ENCODE measurements around the gene NFIL3. TPM values are rescaled to one million over a fixed set of nuclear protein-coding genes. Genes with fewer than 3 reads are reported as not detected.
"Not testable (repeated sequence)": the region's sequence is repeated elsewhere in the genome, so short reads cannot be mapped to it uniquely, and the experiment has no call there.

NFIL3 gene
- total RNA-seq, 4 donors from 2014 or later, result 15.8 to 26.4 (median 22.2) TPM

- no peaks in the 10 kb centered on the region for H3K36me3 ChIP-seq
- TF ChIP-seq POLR2AphosphoS5 (IDR thresholded peaks at IDR 0.05) (no peak), POLR2A (IDR thresholded peaks at IDR 0.05) (no peak), EP300 (IDR thresholded peaks at IDR 0.05; ENCODE audit: low read depth) (no peak)
- TF ChIP-seq, protein P1, sequence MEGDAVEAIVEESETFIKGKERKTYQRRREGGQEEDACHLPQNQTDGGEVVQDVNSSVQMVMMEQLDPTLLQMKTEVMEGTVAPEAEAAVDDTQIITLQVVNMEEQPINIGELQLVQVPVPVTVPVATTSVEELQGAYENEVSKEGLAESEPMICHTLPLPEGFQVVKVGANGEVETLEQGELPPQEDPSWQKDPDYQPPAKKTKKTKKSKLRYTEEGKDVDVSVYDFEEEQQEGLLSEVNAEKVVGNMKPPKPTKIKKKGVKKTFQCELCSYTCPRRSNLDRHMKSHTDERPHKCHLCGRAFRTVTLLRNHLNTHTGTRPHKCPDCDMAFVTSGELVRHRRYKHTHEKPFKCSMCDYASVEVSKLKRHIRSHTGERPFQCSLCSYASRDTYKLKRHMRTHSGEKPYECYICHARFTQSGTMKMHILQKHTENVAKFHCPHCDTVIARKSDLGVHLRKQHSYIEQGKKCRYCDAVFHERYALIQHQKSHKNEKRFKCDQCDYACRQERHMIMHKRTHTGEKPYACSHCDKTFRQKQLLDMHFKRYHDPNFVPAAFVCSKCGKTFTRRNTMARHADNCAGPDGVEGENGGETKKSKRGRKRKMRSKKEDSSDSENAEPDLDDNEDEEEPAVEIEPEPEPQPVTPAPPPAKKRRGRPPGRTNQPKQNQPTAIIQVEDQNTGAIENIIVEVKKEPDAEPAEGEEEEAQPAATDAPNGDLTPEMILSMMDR (IDR thresholded peaks at IDR 0.05), result no peak
- DNase-seq, result no peak
- H3K4me1 ChIP-seq, result no peaks in the 10 kb centered on the region
- WGBS, 2 donors (ENCODE audit: low coverage in 1 of 2), result 54 to 58% methylated on average over 3 of the region's 3 CpGs
- H3K4me3 ChIP-seq, result no peak overlapping the region
- intact Hi-C loops (cut with DNase I; ENCODE audit: low total_unique reads) (no loop called here), in situ Hi-C loops (cut with MboI; ENCODE audit: low pct_ligation_motif_present in 1 of 4, low pct_unique_long_range_greater_than_20kb in 1 of 4, low sequenced_read_pairs in 3 of 4) (no loop called here)
- H3K27me3 ChIP-seq, result no peaks in the 10 kb centered on the region
- no peak overlapping the region for H3K27ac ChIP-seq
- no peaks in the 10 kb centered on the region for H3K9me3 ChIP-seq
Observed at GRCh38 chr9:91374939-91375338, 48.7 kb downstream of the NFIL3 start.

- Histone ChIP-seq H3K27me3 (no peaks in the 10 kb centered on the region), H3K4me1 (no peaks in the 10 kb centered on the region), H3K9me3 (no peaks in the 10 kb centered on the region), H3K4me3 (no peak overlapping the region), H3K36me3 (no peaks in the 10 kb centered on the region), H3K27ac (no peak overlapping the region)
- DNase-seq, result no peak
- in situ Hi-C loops (cut with MboI; ENCODE audit: low pct_ligation_motif_present in 1 of 4, low pct_unique_long_range_greater_than_20kb in 1 of 4, low sequenced_read_pairs in 3 of 4) (no loop called here), intact Hi-C loops (cut with DNase I; ENCODE audit: low total_unique reads) (no loop called here)
- WGBS, 2 donors (ENCODE audit: low coverage in 1 of 2), result 45 to 81% methylated on average over 1 of the region's 1 CpG
- TF ChIP-seq EP300 (IDR thresholded peaks at IDR 0.05; ENCODE audit: low read depth) (no peak), POLR2A (IDR thresholded peaks at IDR 0.05) (no peak), POLR2AphosphoS5 (IDR thresholded peaks at IDR 0.05) (no peak)
- TF ChIP-seq, protein P1 (IDR thresholded peaks at IDR 0.05), result no peak
Observed at GRCh38 chr9:91371894-91372293, 51.7 kb downstream of the NFIL3 start.

- 82 to 92% methylated on average over 2 to 3 of the region's 3 CpGs for whole genome bisulfite sequencing, 2 donors (ENCODE audit: low coverage in 1 of 2)
- H3K9me3 ChIP-seq; DNase-seq; H3K36me3 ChIP-seq; in situ Hi-C loops (cut with MboI; ENCODE audit: low pct_ligation_motif_present in 1 of 4, low pct_unique_long_range_greater_than_20kb in 1 of 4, low sequenced_read_pairs in 3 of 4); intact Hi-C loops (cut with DNase I; ENCODE audit: low total_unique reads); H3K27ac ChIP-seq; H3K27me3 ChIP-seq; H3K4me1 ChIP-seq; H3K4me3 ChIP-seq: not testable (repeated sequence)
Observed at GRCh38 chr9:91370006-91370405, 53.6 kb downstream of the NFIL3 start.

DNA sequence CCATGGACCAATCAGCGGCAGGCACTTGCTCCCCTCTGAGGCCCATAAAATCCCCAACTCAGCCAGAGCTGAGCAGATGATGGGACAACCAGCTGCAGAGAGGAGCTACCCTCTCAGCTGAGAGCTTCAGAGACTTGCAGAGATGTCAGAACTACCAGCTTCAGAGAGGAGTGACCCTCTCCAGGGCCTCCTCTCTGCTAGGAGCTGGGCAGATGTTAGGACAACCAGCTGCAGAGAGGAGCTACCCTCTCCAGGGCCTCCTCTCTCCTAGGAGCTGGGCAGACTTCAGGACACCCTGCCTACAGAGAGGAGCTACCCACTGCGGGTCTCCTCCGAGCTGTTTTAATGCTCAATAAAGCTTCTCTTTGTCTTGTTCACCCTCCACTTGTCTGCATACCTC, 58.9 kb downstream of the NFIL3 start:
- no peaks in the 10 kb centered on the region for H3K36me3 ChIP-seq
- DNase-seq, result no peak
- no peak overlapping the region for H3K27ac ChIP-seq
- peaks cover 0 to 15% (median 13%) of the 10 kb centered on the region in 4 donors for H3K4me1 ChIP-seq
- H3K27me3 ChIP-seq, result no peaks in the 10 kb centered on the region
- WGBS, 2 donors (ENCODE audit: low coverage in 1 of 2), result 88% methylated on average over 3 of the region's 3 CpGs; no CpG with 5 or more reads in 1 of the 2 donors
- H3K4me3 ChIP-seq, result no peak overlapping the region
- in situ Hi-C loops (cut with MboI; ENCODE audit: low pct_ligation_motif_present in 1 of 4, low pct_unique_long_range_greater_than_20kb in 1 of 4, low sequenced_read_pairs in 3 of 4) (loop anchor here in 1 of 4 donors (10.0 kb wide), 1 partner anchor 60 kb away; the partner anchor contains the start of gene NFIL3), intact Hi-C loops (cut with DNase I; ENCODE audit: low total_unique reads) (no loop called here)
- TF ChIP-seq POLR2AphosphoS5 (IDR thresholded peaks at IDR 0.05) (no peak), POLR2A (IDR thresholded peaks at IDR 0.05) (no peak), EP300 (IDR thresholded peaks at IDR 0.05; ENCODE audit: low read depth) (no peak)
- TF ChIP-seq, protein P1 (IDR thresholded peaks at IDR 0.05), result no peak
- no peaks in the 10 kb centered on the region for H3K9me3 ChIP-seq

DNA sequence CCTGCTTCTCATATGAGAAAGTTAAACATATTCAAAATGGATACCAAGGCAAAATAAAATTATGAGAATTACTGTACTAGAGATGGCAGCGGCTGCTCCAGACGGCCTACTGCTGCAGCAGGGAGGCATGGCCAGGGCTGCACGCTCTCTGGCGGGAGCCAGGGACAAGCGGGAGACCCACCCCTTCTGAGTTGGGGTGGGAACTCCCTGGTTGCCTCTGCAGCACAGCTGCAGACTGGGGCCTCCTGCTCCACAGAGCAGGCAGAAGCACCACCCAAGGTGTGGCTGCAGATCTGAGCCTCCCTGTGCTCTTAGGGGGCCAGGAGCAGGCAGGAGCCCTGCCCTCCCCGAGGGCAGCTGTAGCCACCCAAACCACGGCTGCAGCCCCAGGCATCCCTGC, 59.6 kb downstream of the NFIL3 start:
- Histone ChIP-seq H3K36me3 (no peaks in the 10 kb centered on the region), H3K4me3 (no peak overlapping the region), H3K27ac (no peak overlapping the region), H3K27me3 (no peaks in the 10 kb centered on the region), H3K4me1 (peaks cover 0 to 19% (median 18%) of the 10 kb centered on the region in 4 donors), H3K9me3 (no peaks in the 10 kb centered on the region)
- no peak for DNase-seq
- WGBS, 2 donors (ENCODE audit: low coverage in 1 of 2), result 75% methylated on average over 7 of the region's 7 CpGs; no CpG with 5 or more reads in 1 of the 2 donors
- intact Hi-C loops (cut with DNase I; ENCODE audit: low total_unique reads) (no loop called here), in situ Hi-C loops (cut with MboI; ENCODE audit: low pct_ligation_motif_present in 1 of 4, low pct_unique_long_range_greater_than_20kb in 1 of 4, low sequenced_read_pairs in 3 of 4) (loop anchor here in 1 of 4 donors (10.0 kb wide), 1 partner anchor 61 kb away; the partner anchor contains the start of gene NFIL3)
- TF ChIP-seq, protein P1 (IDR thresholded peaks at IDR 0.05), result no peak
- TF ChIP-seq POLR2A (IDR thresholded peaks at IDR 0.05) (no peak), POLR2AphosphoS5 (IDR thresholded peaks at IDR 0.05) (no peak), EP300 (IDR thresholded peaks at IDR 0.05; ENCODE audit: low read depth) (no peak)
